WTC11 (cell line): ENCODE data around the gene TSEN54. TPM values are rescaled to one million over a fixed set of nuclear protein-coding genes. Genes with fewer than 3 reads are reported as not detected.

ENCODE experiments used
- ATAC-seq: fragments of 200-7000 bp; cut with Tn5 transposase; 2 replicates; pipeline ENCODE4 v1.10.0; 2021; ENCODE audit warnings: mild to moderate bottlenecking, moderate library complexity
- CTCF ChIA-PET: fragments of 300-600 bp; sonication (Branson Sonifier 250); formaldehyde crosslinking; loops from one replicate; lab custom pipeline; 2021; ENCODE audit warnings: antibody characterized with exemption; lab: Charles Lee
- POLR2A ChIA-PET: fragments of 350-600 bp; sonication (Branson Sonifier 250); formaldehyde crosslinking; loops from one replicate; lab custom pipeline; 2021; ENCODE audit warnings: antibody characterized with exemption; lab: Charles Lee
- DNase-seq: peaks from one replicate; pipeline ENCODE4 v3.0.0; 2021; ENCODE audit warnings: low spot score
- H3K27ac Mint-ChIP-seq: 2 replicates; pipeline ENCODE4 v1.8.0; 2021; ENCODE audit warnings: mixed read lengths
- H3K27me3 Mint-ChIP-seq: 2 replicates; pipeline ENCODE4 v1.8.0; 2021; ENCODE audit warnings: low read depth, mild to moderate bottlenecking, moderate library complexity, mixed read lengths
- H3K36me3 Mint-ChIP-seq: 2 replicates; pipeline ENCODE4 v1.8.0; 2021; ENCODE audit warnings: mixed read lengths
- H3K4me1 Mint-ChIP-seq: 2 replicates; pipeline ENCODE4 v1.8.0; 2022; ENCODE audit warnings: mixed read lengths
- H3K4me3 Mint-ChIP-seq: 2 replicates; pipeline ENCODE4 v1.8.0; 2021; ENCODE audit warnings: mild to moderate bottlenecking, moderate library complexity, mixed read lengths
- H3K9me3 Mint-ChIP-seq: 2 replicates; pipeline ENCODE4 v1.8.0; 2021; ENCODE audit warnings: mixed read lengths
- ATF1 ChIP-seq: sonication (generic); formaldehyde crosslinking; IDR thresholded peaks from 2 replicates; pipeline ENCODE4 v1.8.1; 2023; ENCODE audit warnings: mild to moderate bottlenecking, moderate library complexity, missing genetic modification reagents
- CREB1 ChIP-seq: sonication (generic); formaldehyde crosslinking; IDR thresholded peaks from 2 replicates; pipeline ENCODE4 v1.8.0; 2023; ENCODE audit warnings: mild to moderate bottlenecking, missing genetic modification reagents
- EMX1 ChIP-seq: fragments of 250-450 bp; sonication (Bioruptor Pico); IDR thresholded peaks from 2 replicates; pipeline ENCODE4 v1.8.0; 2021; ENCODE audit warnings: mild to moderate bottlenecking
- ESRRA ChIP-seq: sonication (generic); formaldehyde crosslinking; IDR thresholded peaks from 2 replicates; pipeline ENCODE4 v1.8.1; 2022; ENCODE audit warnings: mild to moderate bottlenecking, missing genetic modification reagents, borderline replicate concordance
- FOXK1 ChIP-seq: sonication (generic); formaldehyde crosslinking; IDR thresholded peaks from 2 replicates; pipeline ENCODE4 v1.8.0; 2022; ENCODE audit warnings: mild to moderate bottlenecking, moderate library complexity, missing genetic modification reagents
- FOXP1 ChIP-seq: sonication (generic); formaldehyde crosslinking; IDR thresholded peaks from 2 replicates; pipeline ENCODE4 v1.8.0; 2022; ENCODE audit warnings: missing genetic modification reagents, mild to moderate bottlenecking, moderate library complexity, borderline replicate concordance
- GRHL2 ChIP-seq: fragments of 250-450 bp; sonication (Bioruptor Pico); IDR thresholded peaks from 2 replicates; pipeline ENCODE4 v1.8.0; 2022; ENCODE audit warnings: mild to moderate bottlenecking, moderate library complexity; ENCODE audit not compliant: insufficient replicate concordance, severe bottlenecking
- MYBL2 ChIP-seq: sonication (generic); formaldehyde crosslinking; IDR thresholded peaks from 2 replicates; pipeline ENCODE4 v1.8.1; 2023; ENCODE audit warnings: mild to moderate bottlenecking, moderate library complexity, missing genetic modification reagents
- NFATC4 ChIP-seq: fragments of 250-450 bp; sonication (Bioruptor Pico); IDR thresholded peaks from 2 replicates; pipeline ENCODE4 v1.9.0; 2021; ENCODE audit warnings: mild to moderate bottlenecking
- NFYB ChIP-seq: sonication (generic); formaldehyde crosslinking; conservative IDR thresholded peaks from 2 replicates; pipeline ENCODE4 v1.8.0; 2022; ENCODE audit warnings: low read depth, missing genetic modification reagents
- NR2C2 ChIP-seq: sonication (generic); formaldehyde crosslinking; IDR thresholded peaks from 2 replicates; pipeline ENCODE4 v1.8.0; 2022; ENCODE audit warnings: mild to moderate bottlenecking, missing genetic modification reagents
- NR3C1 ChIP-seq: sonication (generic); formaldehyde crosslinking; conservative IDR thresholded peaks from 2 replicates; pipeline ENCODE4 v1.8.1; 2023; ENCODE audit warnings: low read depth, mild to moderate bottlenecking, missing genetic modification reagents
- SMAD3 ChIP-seq: sonication (generic); formaldehyde crosslinking; IDR thresholded peaks from 2 replicates; pipeline ENCODE4 v1.8.0; 2022; ENCODE audit warnings: missing genetic modification reagents, mild to moderate bottlenecking, borderline replicate concordance
- SMAD4 ChIP-seq: sonication (generic); formaldehyde crosslinking; IDR thresholded peaks from 2 replicates; pipeline ENCODE4 v1.8.0; 2022; ENCODE audit warnings: mild to moderate bottlenecking, missing genetic modification reagents
- SOX15 ChIP-seq: fragments of 250-450 bp; sonication (Bioruptor Pico); IDR thresholded peaks from 2 replicates; pipeline ENCODE4 v1.9.0; 2021; ENCODE audit warnings: mild to moderate bottlenecking
- ZNF138 ChIP-seq: sonication (generic); formaldehyde crosslinking; conservative IDR thresholded peaks from 2 replicates; pipeline ENCODE4 v1.8.1; 2022; ENCODE audit warnings: mild to moderate bottlenecking, moderate library complexity, missing genetic modification reagents
- ZNF232 ChIP-seq: sonication (generic); formaldehyde crosslinking; IDR thresholded peaks from 2 replicates; pipeline ENCODE4 v1.8.0; 2022; ENCODE audit warnings: mild to moderate bottlenecking, missing genetic modification reagents
- ZNF317 ChIP-seq: sonication (generic); formaldehyde crosslinking; IDR thresholded peaks from 2 replicates; pipeline ENCODE4 v1.8.1; 2023; ENCODE audit warnings: low read depth, mild to moderate bottlenecking, moderate library complexity, missing genetic modification reagents, borderline replicate concordance
- ZNF416 ChIP-seq: fragments of 250-450 bp; sonication (Bioruptor Pico); IDR thresholded peaks from 2 replicates; pipeline ENCODE4 v1.9.0; 2021; ENCODE audit warnings: mild to moderate bottlenecking, inconsistent platforms
- total RNA-seq: library from RNA; stranded (reverse); gene quantifications from 3 replicates; pipeline ENCODE4 v1.2.3, GENCODE V29; 2021
- TF ChIP-seq, protein P1 (sequence below): sonication (generic); formaldehyde crosslinking; IDR thresholded peaks from 2 replicates; pipeline ENCODE4 v1.8.1; 2023; ENCODE audit warnings: mild to moderate bottlenecking, missing genetic modification reagents, moderate library complexity
- TF ChIP-seq, protein P2 (sequence below): sonication (generic); formaldehyde crosslinking; IDR thresholded peaks from 2 replicates; pipeline ENCODE4 v1.8.1; 2022; ENCODE audit warnings: low read depth, mild to moderate bottlenecking, moderate library complexity, missing genetic modification reagents, borderline replicate concordance
- TF ChIP-seq, protein P3 (sequence below): sonication (generic); formaldehyde crosslinking; IDR thresholded peaks from 2 replicates; pipeline ENCODE4 v1.8.1; 2022; ENCODE audit warnings: mild to moderate bottlenecking, moderate library complexity, missing genetic modification reagents
- TF ChIP-seq, protein P4 (sequence below): sonication (generic); formaldehyde crosslinking; IDR thresholded peaks from 2 replicates; pipeline ENCODE4 v1.8.0; 2023; ENCODE audit warnings: missing genetic modification reagents, mild to moderate bottlenecking, borderline replicate concordance
- TF ChIP-seq, protein P5 (sequence below): fragments of 250-450 bp; sonication (Bioruptor Pico); IDR thresholded peaks from 2 replicates; pipeline ENCODE4 v1.8.0; 2021; ENCODE audit warnings: mild to moderate bottlenecking

The TSEN54 gene
- total RNA-seq, 1 experiment from 2014 or later: 53.4 TPM

DNA sequence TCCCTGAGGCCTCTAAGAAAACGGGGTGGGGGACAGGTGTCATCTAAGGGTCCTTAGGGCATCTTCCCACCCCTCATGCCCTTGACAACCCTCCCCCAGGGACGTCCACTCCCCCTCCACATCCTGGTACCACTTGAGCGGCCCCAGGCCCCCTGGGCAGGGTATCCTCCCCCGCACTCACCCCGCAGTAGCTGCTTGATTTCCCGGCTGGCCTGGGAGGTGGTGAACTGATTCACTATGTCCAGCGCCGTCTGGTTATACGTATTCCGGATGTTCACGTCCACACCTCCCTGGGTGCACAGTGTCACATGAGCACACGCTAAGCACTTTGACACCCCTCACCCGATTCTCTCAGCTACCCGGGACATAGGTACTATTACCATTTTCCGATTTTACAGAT lies 10.7 kb upstream of the TSEN54 start:
- Mint-ChIP-seq H3K9me3 (no peaks in the 10 kb centered on the region), H3K27me3 (no peaks in the 10 kb centered on the region), H3K4me3 (no peak overlapping the region), H3K36me3 (0 out of 2 replicates have a peak, but pooled peaks cover 4% of the 10 kb centered on the region), H3K4me1 (no peaks in the 10 kb centered on the region), H3K27ac (0 out of 2 replicates have a peak overlapping the region, but pooled peaks have one; percentile 24)
- ATAC-seq (no peak), DNase-seq (no peak)
- ChIA-PET POLR2A (interaction anchor here (0.6 kb wide), 1 partner anchor 118 kb away, joined by 4 read pairs; no protein-coding TSS in a partner anchor), CTCF (interaction anchor here (0.8 to 3.0 kb wide), 10 partner anchors 9 to 111 kb away, joined by 3 to 11 read pairs (median 4); partner anchors contain the start of genes GRB2, LLGL2 and TSEN54)
- TF ChIP-seq, protein P1, sequence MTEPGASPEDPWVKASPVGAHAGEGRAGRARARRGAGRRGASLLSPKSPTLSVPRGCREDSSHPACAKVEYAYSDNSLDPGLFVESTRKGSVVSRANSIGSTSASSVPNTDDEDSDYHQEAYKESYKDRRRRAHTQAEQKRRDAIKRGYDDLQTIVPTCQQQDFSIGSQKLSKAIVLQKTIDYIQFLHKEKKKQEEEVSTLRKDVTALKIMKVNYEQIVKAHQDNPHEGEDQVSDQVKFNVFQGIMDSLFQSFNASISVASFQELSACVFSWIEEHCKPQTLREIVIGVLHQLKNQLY: no peak
- TF ChIP-seq ZNF138 (no peak), SMAD3 (CRISPR knock-in tag) (no peak), ZNF317 (CRISPR knock-in tag) (no peak), CREB1 (CRISPR knock-in tag) (no peak), ZNF416 (CRISPR knock-in tag) (no peak), ZNF232 (CRISPR knock-in tag) (no peak), NFYB (CRISPR knock-in tag) (no peak), ESRRA (CRISPR knock-in tag) (no peak), MYBL2 (CRISPR knock-in tag) (no peak), GRHL2 (CRISPR knock-in tag) (no peak), SOX15 (CRISPR knock-in tag) (no peak)
- TF ChIP-seq, protein P2, sequence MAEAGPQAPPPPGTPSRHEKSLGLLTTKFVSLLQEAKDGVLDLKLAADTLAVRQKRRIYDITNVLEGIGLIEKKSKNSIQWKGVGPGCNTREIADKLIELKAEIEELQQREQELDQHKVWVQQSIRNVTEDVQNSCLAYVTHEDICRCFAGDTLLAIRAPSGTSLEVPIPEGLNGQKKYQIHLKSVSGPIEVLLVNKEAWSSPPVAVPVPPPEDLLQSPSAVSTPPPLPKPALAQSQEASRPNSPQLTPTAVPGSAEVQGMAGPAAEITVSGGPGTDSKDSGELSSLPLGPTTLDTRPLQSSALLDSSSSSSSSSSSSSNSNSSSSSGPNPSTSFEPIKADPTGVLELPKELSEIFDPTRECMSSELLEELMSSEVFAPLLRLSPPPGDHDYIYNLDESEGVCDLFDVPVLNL: no peak
- TF ChIP-seq, protein P3, sequence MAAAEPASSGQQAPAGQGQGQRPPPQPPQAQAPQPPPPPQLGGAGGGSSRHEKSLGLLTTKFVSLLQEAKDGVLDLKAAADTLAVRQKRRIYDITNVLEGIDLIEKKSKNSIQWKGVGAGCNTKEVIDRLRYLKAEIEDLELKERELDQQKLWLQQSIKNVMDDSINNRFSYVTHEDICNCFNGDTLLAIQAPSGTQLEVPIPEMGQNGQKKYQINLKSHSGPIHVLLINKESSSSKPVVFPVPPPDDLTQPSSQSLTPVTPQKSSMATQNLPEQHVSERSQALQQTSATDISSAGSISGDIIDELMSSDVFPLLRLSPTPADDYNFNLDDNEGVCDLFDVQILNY: no peak
- TF ChIP-seq, protein P4, sequence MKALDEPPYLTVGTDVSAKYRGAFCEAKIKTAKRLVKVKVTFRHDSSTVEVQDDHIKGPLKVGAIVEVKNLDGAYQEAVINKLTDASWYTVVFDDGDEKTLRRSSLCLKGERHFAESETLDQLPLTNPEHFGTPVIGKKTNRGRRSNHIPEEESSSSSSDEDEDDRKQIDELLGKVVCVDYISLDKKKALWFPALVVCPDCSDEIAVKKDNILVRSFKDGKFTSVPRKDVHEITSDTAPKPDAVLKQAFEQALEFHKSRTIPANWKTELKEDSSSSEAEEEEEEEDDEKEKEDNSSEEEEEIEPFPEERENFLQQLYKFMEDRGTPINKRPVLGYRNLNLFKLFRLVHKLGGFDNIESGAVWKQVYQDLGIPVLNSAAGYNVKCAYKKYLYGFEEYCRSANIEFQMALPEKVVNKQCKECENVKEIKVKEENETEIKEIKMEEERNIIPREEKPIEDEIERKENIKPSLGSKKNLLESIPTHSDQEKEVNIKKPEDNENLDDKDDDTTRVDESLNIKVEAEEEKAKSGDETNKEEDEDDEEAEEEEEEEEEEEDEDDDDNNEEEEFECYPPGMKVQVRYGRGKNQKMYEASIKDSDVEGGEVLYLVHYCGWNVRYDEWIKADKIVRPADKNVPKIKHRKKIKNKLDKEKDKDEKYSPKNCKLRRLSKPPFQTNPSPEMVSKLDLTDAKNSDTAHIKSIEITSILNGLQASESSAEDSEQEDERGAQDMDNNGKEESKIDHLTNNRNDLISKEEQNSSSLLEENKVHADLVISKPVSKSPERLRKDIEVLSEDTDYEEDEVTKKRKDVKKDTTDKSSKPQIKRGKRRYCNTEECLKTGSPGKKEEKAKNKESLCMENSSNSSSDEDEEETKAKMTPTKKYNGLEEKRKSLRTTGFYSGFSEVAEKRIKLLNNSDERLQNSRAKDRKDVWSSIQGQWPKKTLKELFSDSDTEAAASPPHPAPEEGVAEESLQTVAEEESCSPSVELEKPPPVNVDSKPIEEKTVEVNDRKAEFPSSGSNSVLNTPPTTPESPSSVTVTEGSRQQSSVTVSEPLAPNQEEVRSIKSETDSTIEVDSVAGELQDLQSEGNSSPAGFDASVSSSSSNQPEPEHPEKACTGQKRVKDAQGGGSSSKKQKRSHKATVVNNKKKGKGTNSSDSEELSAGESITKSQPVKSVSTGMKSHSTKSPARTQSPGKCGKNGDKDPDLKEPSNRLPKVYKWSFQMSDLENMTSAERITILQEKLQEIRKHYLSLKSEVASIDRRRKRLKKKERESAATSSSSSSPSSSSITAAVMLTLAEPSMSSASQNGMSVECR (CRISPR knock-in tag): no peak

DNA sequence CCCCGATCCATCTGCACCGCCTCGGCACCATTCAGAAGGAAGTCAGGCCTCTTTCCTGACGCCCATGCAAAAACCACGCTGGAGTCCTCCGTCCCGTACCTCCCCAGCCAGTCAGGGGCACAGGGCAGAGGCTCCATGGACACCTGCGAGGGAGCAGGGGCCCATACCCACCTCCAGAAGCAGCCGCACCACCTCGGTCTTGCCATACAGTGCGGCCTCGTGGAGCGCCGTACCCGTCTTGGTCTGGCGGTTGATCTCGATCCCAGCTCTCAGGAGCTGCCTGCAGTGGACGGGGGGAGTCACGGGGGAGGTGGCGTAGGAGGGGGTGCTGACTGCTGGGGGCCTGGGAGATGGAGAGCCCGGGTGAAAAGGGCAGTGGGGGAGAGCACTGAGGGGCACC lies 10.2 kb upstream of the TSEN54 start:
- ATAC-seq (no peak), DNase-seq (no peak)
- POLR2A ChIA-PET: interaction anchor here (0.5 to 0.6 kb wide), 2 partner anchors 103 to 117 kb away, joined by 3 to 4 read pairs; no protein-coding TSS in a partner anchor
- H3K4me3 Mint-ChIP-seq: no peak overlapping the region
- no peaks in the 10 kb centered on the region for H3K27me3 Mint-ChIP-seq
- H3K9me3 Mint-ChIP-seq: no peaks in the 10 kb centered on the region
- H3K36me3 Mint-ChIP-seq: 0 out of 2 replicates have a peak, but pooled peaks cover 4% of the 10 kb centered on the region
- H3K27ac Mint-ChIP-seq: no peak overlapping the region
- H3K4me1 Mint-ChIP-seq: no peaks in the 10 kb centered on the region
- CTCF ChIA-PET: interaction anchor here (0.8 to 3.0 kb wide), 4 partner anchors 10 to 109 kb away, joined by 3 to 11 read pairs (median 4); partner anchors contain the start of gene TSEN54
- TF ChIP-seq NR3C1 (CRISPR knock-in tag) (no peak), FOXK1 (no peak), FOXP1 (CRISPR knock-in tag) (no peak), ATF1 (CRISPR knock-in tag) (no peak), NR2C2 (CRISPR knock-in tag) (no peak), EMX1 (CRISPR knock-in tag) (no peak), NFATC4 (CRISPR knock-in tag) (no peak), SMAD4 (CRISPR knock-in tag) (no peak)
- TF ChIP-seq, protein P4 (CRISPR knock-in tag): no peak
- TF ChIP-seq, protein P5, sequence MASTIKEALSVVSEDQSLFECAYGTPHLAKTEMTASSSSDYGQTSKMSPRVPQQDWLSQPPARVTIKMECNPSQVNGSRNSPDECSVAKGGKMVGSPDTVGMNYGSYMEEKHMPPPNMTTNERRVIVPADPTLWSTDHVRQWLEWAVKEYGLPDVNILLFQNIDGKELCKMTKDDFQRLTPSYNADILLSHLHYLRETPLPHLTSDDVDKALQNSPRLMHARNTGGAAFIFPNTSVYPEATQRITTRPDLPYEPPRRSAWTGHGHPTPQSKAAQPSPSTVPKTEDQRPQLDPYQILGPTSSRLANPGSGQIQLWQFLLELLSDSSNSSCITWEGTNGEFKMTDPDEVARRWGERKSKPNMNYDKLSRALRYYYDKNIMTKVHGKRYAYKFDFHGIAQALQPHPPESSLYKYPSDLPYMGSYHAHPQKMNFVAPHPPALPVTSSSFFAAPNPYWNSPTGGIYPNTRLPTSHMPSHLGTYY (CRISPR knock-in tag): no peak
